HepG2 (cell line): ENCODE results near the gene PRR12. TPM values are rescaled to one million over a fixed set of nuclear protein-coding genes. Genes with fewer than 3 reads are reported as not detected.

ENCODE experiments used
- GATAD2A ChIP-seq: IDR thresholded peaks from 2 replicates; pipeline ENCODE4 v1.6.1; 2016
- GPBP1L1 ChIP-seq: sonication (generic); formaldehyde crosslinking; IDR thresholded peaks from 2 replicates; pipeline ENCODE4 v1.5.0; 2020; ENCODE audit warnings: mild to moderate bottlenecking, missing genetic modification reagents
- HIVEP1 ChIP-seq: sonication (generic); formaldehyde crosslinking; IDR thresholded peaks from 2 replicates; pipeline ENCODE4 v1.4.0; 2020; ENCODE audit warnings: mild to moderate bottlenecking, missing genetic modification reagents
- IRF9 ChIP-seq: sonication (generic); formaldehyde crosslinking; IDR thresholded peaks from 2 replicates; pipeline ENCODE4 v1.8.0; 2022; ENCODE audit warnings: missing genetic modification reagents, mild to moderate bottlenecking, borderline replicate concordance
- KLF15 ChIP-seq: sonication (generic); formaldehyde crosslinking; IDR thresholded peaks from 2 replicates; pipeline ENCODE4 v1.8.1; 2023; ENCODE audit warnings: borderline replicate concordance, mild to moderate bottlenecking, inconsistent platforms, missing genetic modification reagents, mixed read lengths
- NR2F1 ChIP-seq, 2 experiments: fragments of 450-650 bp in 1 of 2; formaldehyde crosslinking in 1 of 2; IDR thresholded peaks; 2 replicates each; pipeline versions ENCODE4 v1.5.0 to v1.6.1; 2016 to 2020; ENCODE audit warnings: mild to moderate bottlenecking in 1 of 2, missing compliant biosample characterization in 1 of 2, missing genetic modification reagents in 1 of 2, moderate library complexity in 1 of 2
- PRMT3 ChIP-seq: sonication (generic); formaldehyde crosslinking; IDR thresholded peaks from 2 replicates; pipeline ENCODE4 v1.8.1; 2022; ENCODE audit warnings: low read depth, mild to moderate bottlenecking, moderate library complexity, missing genetic modification reagents, borderline replicate concordance
- SAP130 ChIP-seq: IDR thresholded peaks from 2 replicates; pipeline ENCODE4 v1.6.1; 2016; ENCODE audit warnings: low read depth
- ZMYM3 ChIP-seq: sonication (generic); formaldehyde crosslinking; IDR thresholded peaks from 2 replicates; pipeline ENCODE4 v1.5.1; 2020; ENCODE audit warnings: mild to moderate bottlenecking, missing genetic modification reagents
- ZNF136 ChIP-seq: sonication (generic); formaldehyde crosslinking; IDR thresholded peaks from 2 replicates; pipeline ENCODE4 v1.8.1; 2022; ENCODE audit warnings: low read depth, mild to moderate bottlenecking, moderate library complexity, missing genetic modification reagents
- ZNF224 ChIP-seq: sonication (generic); formaldehyde crosslinking; IDR thresholded peaks from 2 replicates; pipeline ENCODE4 v1.5.0; 2020; ENCODE audit warnings: mild to moderate bottlenecking, missing genetic modification reagents
- ZNF407 ChIP-seq: sonication (generic); formaldehyde crosslinking; IDR thresholded peaks from one replicate; pipeline ENCODE4 v1.5.1; 2020; ENCODE audit warnings: mild to moderate bottlenecking, missing genetic modification reagents; ENCODE audit errors: not compliant biosample characterization
- ZNF563 ChIP-seq: sonication (generic); formaldehyde crosslinking; IDR thresholded peaks from 2 replicates; pipeline ENCODE4 v1.8.0; 2022; ENCODE audit warnings: mild to moderate bottlenecking, moderate library complexity, missing genetic modification reagents
- ZNF577 ChIP-seq: sonication (generic); formaldehyde crosslinking; IDR thresholded peaks from 2 replicates; pipeline ENCODE4 v1.4.0; 2020; ENCODE audit warnings: mild to moderate bottlenecking, low read depth, missing genetic modification reagents, borderline replicate concordance
- ZNF605 ChIP-seq: sonication (generic); formaldehyde crosslinking; IDR thresholded peaks from 2 replicates; pipeline ENCODE4 v1.8.0; 2022; ENCODE audit warnings: mild to moderate bottlenecking, missing genetic modification reagents
- polyA plus RNA-seq, 8 experiments: library from polyadenylated mRNA; depleted of rRNA in 3 of 8; stranded (reverse) in 7 of 8; unstranded in 1 of 8; fragments of >200 nt; fragmentation: Illumina TruSeq in 4 of 8; extraction: Trizol in 4 of 8; gene quantifications; 2 replicates each; pipeline versions ENCODE4 v1.2.1 to v1.2.3, GENCODE V29; 2011 to 2016; ENCODE audit warnings: low read depth in 4 of 8, missing spikeins in 1 of 8, mixed read lengths in 1 of 8; ENCODE audit not compliant: insufficient read depth in 1 of 8
- total RNA-seq, 5 experiments: library from RNA; depleted of rRNA; stranded (reverse); fragments of >200 nt; fragmentation: Illumina TruSeq; extraction: Trizol; gene quantifications; 2 replicates each; pipeline ENCODE4 v1.2.3, GENCODE V29; 2016; ENCODE audit warnings: low read depth in 1 of 5

PRR12 gene
- total and polyA plus RNA-seq, 2 of the 13 experiments (the other 11 are each of a cell fraction or from before 2014, with no cell fraction given), result 0.62 to 1.5 TPM

GRCh38 chr19:49553451-49554271 is 37.3 kb upstream of the PRR12 start (continued):
- TF ChIP-seq IRF9 (no peak), ZMYM3 (CRISPR knock-in tag) (peak; percentile 61; the same call in 1 of the 2 replicates), ZNF577 (CRISPR knock-in tag) (no peak), ZNF407 (no peak), ZNF136 (CRISPR knock-in tag) (no peak), ZNF224 (CRISPR knock-in tag) (no peak), GATAD2A (peak; percentile 51), ZNF605 (CRISPR knock-in tag) (peak; percentile 32; the same call in 1 of the 2 replicates), ZNF563 (no peak), KLF15 (CRISPR knock-in tag) (no peak), PRMT3 (CRISPR knock-in tag) (no peak), GPBP1L1 (CRISPR knock-in tag) (no peak), SAP130 (CRISPR knock-in tag) (peak; percentile 50), HIVEP1 (no peak), NR2F1 (CRISPR knock-in tag; IDR thresholded peaks at IDR 0.05) (no peak)
